Heart right ventricle (tissue), 16 donors: ENCODE results near the gene SLC7A8. TPM values are rescaled to one million over a fixed set of nuclear protein-coding genes. Genes with fewer than 3 reads are reported as not detected.

Experiments used
- ATAC-seq, 8 donors: fragments of 200-7000 bp; cut with Tn5 transposase; one replicate each; pipeline ENCODE4 v1.9.1; 2020; ENCODE audit warnings: mild to moderate bottlenecking in 8 of 8, moderate library complexity in 8 of 8, moderate number of reproducible peaks in 1 of 8
- DNase-seq, 2 donors: peaks; one replicate each; pipeline ENCODE4 v3.0.0-alpha.2; 2020
- H3K27ac ChIP-seq, 10 donors: fragments of 200-600 bp; sonication (generic) in 2 of 10; one replicate each; pipeline versions ENCODE4 v1.5.0 to v1.8.0; 2020 to 2022; ENCODE audit warnings: mild to moderate bottlenecking in 3 of 10
- H3K27me3 ChIP-seq, 7 donors: fragments of 200-600 bp; one replicate each; pipeline ENCODE4 v1.8.0; 2021 to 2022; ENCODE audit warnings: mild to moderate bottlenecking in 2 of 7
- H3K36me3 ChIP-seq, 9 donors: fragments of 200-600 bp; sonication (generic) in 1 of 9; one replicate each; pipeline versions ENCODE4 v1.5.0 to v1.8.0; 2020 to 2022; ENCODE audit warnings: mild to moderate bottlenecking in 2 of 9
- H3K4me1 ChIP-seq, 9 donors: fragments of 200-600 bp; sonication (generic) in 1 of 9; one replicate each; pipeline versions ENCODE4 v1.5.0 to v1.8.0; 2020 to 2022; ENCODE audit warnings: mild to moderate bottlenecking in 4 of 9
- H3K4me3 ChIP-seq, 10 donors: fragments of 200-600 bp; sonication (generic) in 2 of 10; one replicate each; pipeline versions ENCODE4 v1.5.0 to v1.8.0; 2020 to 2022; ENCODE audit warnings: mild to moderate bottlenecking in 7 of 10, moderate library complexity in 2 of 10
- H3K9me3 ChIP-seq, 11 donors: fragments of 200-600 bp in 10 of 11; sonication (generic) in 2 of 11; one replicate each; pipeline versions ENCODE4 v1.5.0 to v1.8.0; 2013 to 2022; ENCODE audit warnings: mild to moderate bottlenecking in 2 of 11, control low read depth in 1 of 11, moderate library complexity in 1 of 11
- WGBS, 2 donors: extraction: QIAGEN DNeasy Blood & Tissue Kit; methylation state at CpG; one replicate each; pipeline ENCODE4 v1.1.7; 2013; ENCODE audit warnings: inconsistent platforms in 1 of 2; 5-methylcytosine and 5-hydroxymethylcytosine counted together
- intact Hi-C, 10 donors: fragments of 100-400 bp; cut with DNase I; formaldehyde crosslinking; loops; one replicate each; pipeline versions ENCODE4 v1.11.1 to v1.14.2; 2022
- polyA plus RNA-seq, 2 donors: library from polyadenylated mRNA; stranded (reverse); fragments of 200-250 nt; gene quantifications; one replicate each; pipeline ENCODE4 v1.2.3, GENCODE V29; 2013
- total RNA-seq, 10 donors: library from RNA; stranded (reverse); fragmentation: NEBNext Ultra II Directional in 3 of 10; extraction: Animal tissue kit (Norgen Biotek cat#: 25700) in 3 of 10; gene quantifications; one replicate each; pipeline versions ENCODE4 v1.2.1 to v1.2.4, GENCODE V29; 2021 to 2023
- TF ChIP-seq, protein P1 (sequence below), 9 donors: fragments of 200-600 bp; sonication (generic) in 2 of 9; IDR thresholded peaks; one replicate each; pipeline versions ENCODE4 v1.5.0 to v1.8.0; 2021 to 2022; ENCODE audit warnings: antibody characterized with exemption in 9 of 9, mild to moderate bottlenecking in 5 of 9, moderate library complexity in 1 of 9
- donor health status: Arrhythmogenic right ventricular cardiomyopathy.
- donor health status: ischemic (EF 13 %, LVEDD 7.1; RV severe dilation, severe dysfunction).
- donor health status: healthy with polysubstance abuse.
- donor health status: DM: no; HTN: yes; CAD: no.
- donor health status: DM: no; HTN: no; CAD: no.
- donor health status: ischemic (EF 25% LVEDD 6.9; RV normal size, moderate dysfunction).
- donor health status: ischemic (EF 25% LVEDD 5.7; RV mildly dilated, moderate dysfunction).
- donor health status: healthy.
- donor health status: DM: yes; HTN: yes; CAD: no.
- donor health status: Ischemic cardiomyopathy.
- donor health status: ischemic (EF 35%, LVEDD 5.7; RV mildly dilated, moderate dysfunction).
- donor health status: nonischemic (EF 11% LVEDD 7.7; RV severe dilation, severe dysfunction).
- donor health status: DM: yes; HTN: yes; CAD: no.
- donor health status: PGD.
- donor health status: ischemic (EF 29% LVEDD 5.4; RV normal size, mild dysfunction).
- donor health status: nonischemic (EF 23%, LVEDD 6.1; RV moderate dilation, normal function).

SLC7A8 gene
- total and polyA plus RNA-seq, 12 donors: 5.9 to 14.9 (median 9.6) TPM

DNA sequence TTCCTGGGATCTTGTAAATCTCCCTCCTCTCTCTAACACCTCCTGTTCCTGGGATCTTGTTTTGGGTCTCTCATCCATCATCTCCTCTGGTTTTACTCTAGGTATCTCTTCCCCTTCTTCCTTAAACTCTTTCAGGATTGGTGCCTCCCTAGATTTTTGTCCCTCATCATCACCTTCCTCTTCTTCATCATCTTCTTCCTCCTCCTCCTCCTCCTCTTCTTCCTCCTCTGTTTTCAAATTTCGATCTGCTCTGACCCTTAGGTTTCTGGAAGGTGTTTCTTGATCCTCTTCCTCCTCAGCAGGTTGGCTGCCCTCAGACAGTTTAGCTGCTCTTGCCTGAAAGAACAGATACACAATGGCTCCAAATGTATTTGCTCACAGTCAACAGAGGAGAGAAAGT is 103.0 kb downstream of the SLC7A8 start:
- TF ChIP-seq, protein P1, sequence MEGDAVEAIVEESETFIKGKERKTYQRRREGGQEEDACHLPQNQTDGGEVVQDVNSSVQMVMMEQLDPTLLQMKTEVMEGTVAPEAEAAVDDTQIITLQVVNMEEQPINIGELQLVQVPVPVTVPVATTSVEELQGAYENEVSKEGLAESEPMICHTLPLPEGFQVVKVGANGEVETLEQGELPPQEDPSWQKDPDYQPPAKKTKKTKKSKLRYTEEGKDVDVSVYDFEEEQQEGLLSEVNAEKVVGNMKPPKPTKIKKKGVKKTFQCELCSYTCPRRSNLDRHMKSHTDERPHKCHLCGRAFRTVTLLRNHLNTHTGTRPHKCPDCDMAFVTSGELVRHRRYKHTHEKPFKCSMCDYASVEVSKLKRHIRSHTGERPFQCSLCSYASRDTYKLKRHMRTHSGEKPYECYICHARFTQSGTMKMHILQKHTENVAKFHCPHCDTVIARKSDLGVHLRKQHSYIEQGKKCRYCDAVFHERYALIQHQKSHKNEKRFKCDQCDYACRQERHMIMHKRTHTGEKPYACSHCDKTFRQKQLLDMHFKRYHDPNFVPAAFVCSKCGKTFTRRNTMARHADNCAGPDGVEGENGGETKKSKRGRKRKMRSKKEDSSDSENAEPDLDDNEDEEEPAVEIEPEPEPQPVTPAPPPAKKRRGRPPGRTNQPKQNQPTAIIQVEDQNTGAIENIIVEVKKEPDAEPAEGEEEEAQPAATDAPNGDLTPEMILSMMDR (IDR thresholded peaks at IDR 0.05): no peak
- peak overlapping the region in 1 of 10 donors; percentile 82 for H3K27ac ChIP-seq
- H3K27me3 ChIP-seq: no peaks in the 10 kb centered on the region
- WGBS, 2 donors: 83 to 100% methylated on average over 1 of the region's 1 CpG
- H3K9me3 ChIP-seq: no peaks in the 10 kb centered on the region
- DNase-seq: no peak
- peaks cover 0 to 48% (median 14%) of the 10 kb centered on the region in 9 donors for H3K4me1 ChIP-seq
- H3K4me3 ChIP-seq: no peak overlapping the region
- H3K36me3 ChIP-seq: peaks cover 0 to 100% (median 88%) of the 10 kb centered on the region in 9 donors
- ATAC-seq: no peak
- intact Hi-C loops: no loop called here

DNA sequence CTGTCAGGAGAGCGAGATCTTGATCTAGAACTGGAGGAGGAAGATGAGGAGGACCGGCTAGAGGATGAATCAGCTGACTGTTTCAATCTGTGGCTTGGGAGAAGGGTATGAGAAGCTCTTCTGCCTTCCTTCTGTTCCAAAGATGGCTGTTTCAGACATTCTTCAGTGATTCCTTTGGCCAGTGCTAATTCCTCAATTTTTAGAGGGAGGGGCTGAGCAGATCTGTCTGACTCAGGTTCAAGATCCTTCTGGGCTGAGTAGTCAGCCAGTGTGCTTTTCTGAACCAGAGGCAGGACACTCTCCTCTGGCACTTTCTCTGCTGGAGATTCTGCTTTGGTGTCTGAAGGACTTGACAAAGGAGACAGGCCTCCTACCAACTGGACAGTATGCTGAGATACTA is 103.7 kb downstream of the SLC7A8 start:
- TF ChIP-seq, protein P1 (IDR thresholded peaks at IDR 0.05): no peak
- no peaks in the 10 kb centered on the region for H3K27me3 ChIP-seq
- peak overlapping the region in 1 of 10 donors; percentile 82 for H3K27ac ChIP-seq
- no peak overlapping the region for H3K4me3 ChIP-seq
- intact Hi-C loops: no loop called here
- H3K9me3 ChIP-seq: no peaks in the 10 kb centered on the region
- no peak for ATAC-seq
- peaks cover 0 to 100% (median 89%) of the 10 kb centered on the region in 9 donors for H3K36me3 ChIP-seq
- no peak for DNase-seq
- H3K4me1 ChIP-seq: peaks cover 0 to 42% (median 14%) of the 10 kb centered on the region in 9 donors
- WGBS, 2 donors: 82 to 89% methylated on average over 2 of the region's 2 CpGs

DNA sequence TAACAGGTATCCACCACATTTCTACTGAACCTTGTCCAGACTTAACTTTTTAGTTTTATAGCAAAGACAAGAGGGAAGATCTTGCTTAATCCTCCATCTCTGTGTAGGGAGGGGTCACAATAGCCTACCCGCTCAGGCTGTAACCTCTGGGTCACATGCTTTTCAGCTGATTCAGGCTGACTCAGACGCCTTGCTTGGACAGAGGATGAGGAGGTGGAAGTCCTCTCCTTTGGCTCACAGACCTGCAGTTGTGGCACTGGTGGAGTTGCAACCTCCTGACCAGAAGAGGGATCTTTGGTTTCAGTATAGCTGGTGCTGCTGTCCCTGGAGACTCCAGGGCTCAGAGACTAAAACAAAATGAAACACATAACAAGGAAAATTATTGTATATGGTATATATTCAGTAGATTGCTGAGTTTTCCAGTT is 104.8 kb downstream of the SLC7A8 start:
- Histone ChIP-seq H3K36me3 (peaks cover 0 to 100% (median 87%) of the 10 kb centered on the region in 9 donors), H3K4me3 (no peak overlapping the region), H3K9me3 (no peaks in the 10 kb centered on the region), H3K27ac (peak overlapping the region in 3 of 10 donors; percentile 42 to 82 (median 59)), H3K27me3 (no peaks in the 10 kb centered on the region), H3K4me1 (peaks cover 0 to 42% (median 14%) of the 10 kb centered on the region in 9 donors)
- peak in 7 of 8 donors; percentile 65 to 96 (median 77) for ATAC-seq
- no peak for DNase-seq
- TF ChIP-seq, protein P1 (IDR thresholded peaks at IDR 0.05): peak in 1 of 9 donors; percentile 12
- intact Hi-C loops: no loop called here
- WGBS, 2 donors: 32 to 33% methylated on average over 2 of the region's 2 CpGs

DNA sequence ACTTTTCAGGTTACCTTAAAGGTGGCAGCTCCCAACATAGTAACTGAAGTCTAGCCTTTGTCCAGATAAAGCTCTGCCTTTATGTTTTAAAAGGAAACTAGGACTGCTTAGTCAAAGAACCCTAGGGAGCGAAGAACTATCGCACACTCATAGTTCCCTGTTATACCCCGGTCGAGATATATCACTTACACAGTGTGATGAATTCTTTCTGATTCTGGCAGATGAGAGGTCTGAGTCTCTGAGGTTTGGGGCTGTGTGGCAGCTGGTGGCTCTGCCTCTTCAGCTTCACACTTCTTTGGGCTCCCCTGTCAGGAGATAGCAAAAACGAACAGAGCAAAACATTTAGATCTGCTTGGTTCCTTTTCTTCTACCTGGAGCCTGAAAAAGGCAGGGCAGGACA is 105.5 kb downstream of the SLC7A8 start:
- ATAC-seq: no peak
- intact Hi-C loops: no loop called here

More for the DNA sequence above, 105.5 kb downstream of the SLC7A8 start:
- Histone ChIP-seq H3K4me1 (peaks cover 0 to 42% (median 15%) of the 10 kb centered on the region in 9 donors), H3K27ac (peak overlapping the region in 4 of 10 donors; percentile 33 to 82 (median 50)), H3K36me3 (peaks cover 0 to 100% (median 86%) of the 10 kb centered on the region in 9 donors), H3K4me3 (no peak overlapping the region), H3K27me3 (no peaks in the 10 kb centered on the region), H3K9me3 (no peaks in the 10 kb centered on the region)
- WGBS, 2 donors: 77 to 80% methylated on average over 5 of the region's 5 CpGs
- no peak for DNase-seq
- TF ChIP-seq, protein P1 (IDR thresholded peaks at IDR 0.05): no peak
